Measurements from ENCODE around the gene TAF11L2.

DNA sequence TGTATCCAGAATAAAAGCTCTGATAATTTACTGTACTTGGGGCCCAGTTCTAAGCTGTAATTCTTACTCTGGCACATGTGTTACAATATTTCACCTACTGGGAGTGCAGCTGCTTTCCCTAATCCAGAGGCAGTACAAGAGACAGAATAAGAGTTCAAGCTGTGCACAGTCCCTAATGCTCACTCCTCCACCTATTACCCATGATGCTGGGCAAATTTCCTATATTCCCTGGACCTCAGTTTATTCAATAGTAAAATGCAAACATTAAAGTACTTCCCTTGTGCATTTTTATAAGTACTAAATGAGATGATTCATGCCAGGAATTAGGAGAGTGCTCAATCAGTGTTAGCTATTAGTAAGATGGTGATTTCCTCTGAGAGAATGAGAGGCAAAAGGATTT lies 28.0 kb upstream of the TAF11L2 start:
- TF ChIP-seq, protein P1, sequence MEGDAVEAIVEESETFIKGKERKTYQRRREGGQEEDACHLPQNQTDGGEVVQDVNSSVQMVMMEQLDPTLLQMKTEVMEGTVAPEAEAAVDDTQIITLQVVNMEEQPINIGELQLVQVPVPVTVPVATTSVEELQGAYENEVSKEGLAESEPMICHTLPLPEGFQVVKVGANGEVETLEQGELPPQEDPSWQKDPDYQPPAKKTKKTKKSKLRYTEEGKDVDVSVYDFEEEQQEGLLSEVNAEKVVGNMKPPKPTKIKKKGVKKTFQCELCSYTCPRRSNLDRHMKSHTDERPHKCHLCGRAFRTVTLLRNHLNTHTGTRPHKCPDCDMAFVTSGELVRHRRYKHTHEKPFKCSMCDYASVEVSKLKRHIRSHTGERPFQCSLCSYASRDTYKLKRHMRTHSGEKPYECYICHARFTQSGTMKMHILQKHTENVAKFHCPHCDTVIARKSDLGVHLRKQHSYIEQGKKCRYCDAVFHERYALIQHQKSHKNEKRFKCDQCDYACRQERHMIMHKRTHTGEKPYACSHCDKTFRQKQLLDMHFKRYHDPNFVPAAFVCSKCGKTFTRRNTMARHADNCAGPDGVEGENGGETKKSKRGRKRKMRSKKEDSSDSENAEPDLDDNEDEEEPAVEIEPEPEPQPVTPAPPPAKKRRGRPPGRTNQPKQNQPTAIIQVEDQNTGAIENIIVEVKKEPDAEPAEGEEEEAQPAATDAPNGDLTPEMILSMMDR (IDR thresholded peaks at IDR 0.05; ENCODE audit: low read length), result no peak
- TF ChIP-seq EZH2 (IDR thresholded peaks at IDR 0.05; ENCODE audit: borderline replicate concordance, low read length), result no peak
